H9 (cell line): ENCODE results near the gene HOXC10. TPM values are rescaled to one million over a fixed set of nuclear protein-coding genes. Genes with fewer than 3 reads are reported as not detected.
A peak's percentile ranks its signal among the peaks of the same experiment; 100 is the strongest.

Experiments
- DNase-seq: peaks from one replicate; pipeline ENCODE4 v3.0.0-alpha.2; 2017
- H2AFZ ChIP-seq: one replicate; pipeline ENCODE4 v1.6.1; 2013; ENCODE audit warnings: mild to moderate bottlenecking, low read length, control low read depth, moderate library complexity
- H2AK5ac ChIP-seq: 2 replicates; pipeline ENCODE4 v1.6.1; 2013; ENCODE audit warnings: low read length, control low read depth, mixed read lengths; ENCODE audit not compliant: insufficient read length
- H2BK120ac ChIP-seq: one replicate; pipeline ENCODE4 v1.6.1; 2013; ENCODE audit warnings: low read depth, mild to moderate bottlenecking, low read length, control low read depth, inconsistent platforms; ENCODE audit not compliant: poor library complexity, severe bottlenecking
- H2BK12ac ChIP-seq: 2 replicates; pipeline ENCODE4 v1.6.1; 2013; ENCODE audit warnings: low read length, control low read depth, mixed read lengths, low read depth; ENCODE audit not compliant: insufficient read length
- H2BK15ac ChIP-seq: 2 replicates; pipeline ENCODE4 v1.6.1; 2013; ENCODE audit warnings: low read depth, low read length, control low read depth
- H2BK20ac ChIP-seq: one replicate; pipeline ENCODE4 v1.6.1; 2013; ENCODE audit warnings: low read depth, mild to moderate bottlenecking, low read length, control low read depth, inconsistent platforms; ENCODE audit not compliant: poor library complexity, severe bottlenecking
- H2BK5ac ChIP-seq: 2 replicates; pipeline ENCODE4 v1.6.1; 2013; ENCODE audit warnings: low read length, control low read depth, mixed read lengths; ENCODE audit not compliant: insufficient read length
- H3K14ac ChIP-seq: 2 replicates; pipeline ENCODE4 v1.6.1; 2013; ENCODE audit warnings: low read length, control low read depth; ENCODE audit not compliant: insufficient read depth
- H3K18ac ChIP-seq: 2 replicates; pipeline ENCODE4 v1.6.1; 2013; ENCODE audit warnings: low read depth, mild to moderate bottlenecking, mixed read lengths, low read length, control low read depth; ENCODE audit not compliant: insufficient read length
- H3K23ac ChIP-seq: 2 replicates; pipeline ENCODE4 v1.6.1; 2013; ENCODE audit warnings: low read length, control low read depth, mixed read lengths, low read depth; ENCODE audit not compliant: insufficient read length
- H3K23me2 ChIP-seq: 2 replicates; pipeline ENCODE4 v1.6.1; 2013; ENCODE audit warnings: low read depth, mild to moderate bottlenecking, mixed read lengths, low read length, control low read depth; ENCODE audit not compliant: insufficient read length, poor library complexity, severe bottlenecking
- H3K27ac ChIP-seq: 2 replicates; pipeline ENCODE4 v1.5.1; 2013; ENCODE audit warnings: low read length, control low read depth, mixed read lengths, low read depth; ENCODE audit not compliant: insufficient read length
- H3K27me3 ChIP-seq: 2 replicates; pipeline ENCODE4 v1.6.1; 2013; ENCODE audit warnings: low read length, control low read depth, inconsistent platforms; ENCODE audit not compliant: insufficient read depth
- H3K4ac ChIP-seq: 2 replicates; pipeline ENCODE4 v1.6.1; 2013; ENCODE audit warnings: low read depth, mild to moderate bottlenecking, control low read depth, inconsistent platforms, low read length, moderate library complexity
- H3K4me1 ChIP-seq: 2 replicates; pipeline ENCODE4 v1.6.1; 2013; ENCODE audit warnings: low read length, control low read depth, inconsistent platforms; ENCODE audit not compliant: insufficient read depth
- H3K4me2 ChIP-seq: 2 replicates; pipeline ENCODE4 v1.6.1; 2013; ENCODE audit warnings: low read length, control low read depth, mixed read lengths; ENCODE audit not compliant: insufficient read length, insufficient read depth
- H3K56ac ChIP-seq: 2 replicates; pipeline ENCODE4 v1.6.1; 2013; ENCODE audit warnings: low read depth, mild to moderate bottlenecking, mixed read lengths, low read length, control low read depth; ENCODE audit not compliant: insufficient read length
- H3K79me1 ChIP-seq: 2 replicates; pipeline ENCODE4 v1.6.1; 2013; ENCODE audit warnings: low read depth, mild to moderate bottlenecking, moderate library complexity, low read length, control low read depth, inconsistent platforms; ENCODE audit not compliant: insufficient read depth, poor library complexity, severe bottlenecking
- H3K79me2 ChIP-seq: 2 replicates; pipeline ENCODE4 v1.6.1; 2013; ENCODE audit warnings: low read length, control low read depth, inconsistent platforms; ENCODE audit not compliant: insufficient read depth
- H3K9ac ChIP-seq: 2 replicates; pipeline ENCODE4 v1.6.1; 2013; ENCODE audit warnings: low read length, control low read depth, mixed read lengths; ENCODE audit not compliant: insufficient read length; ENCODE audit errors: extremely low read depth
- H3K9me3 ChIP-seq: one replicate; pipeline ENCODE4 v1.6.1; 2013; ENCODE audit warnings: low read depth, low read length, inconsistent platforms; ENCODE audit not compliant: control insufficient read depth
- H3T11ph ChIP-seq: one replicate; pipeline ENCODE4 v1.6.1; 2013; ENCODE audit warnings: mild to moderate bottlenecking, low read length, control low read depth, inconsistent platforms
- H4K20me1 ChIP-seq: one replicate; pipeline ENCODE4 v1.6.1; 2013; ENCODE audit not compliant: control insufficient read depth, insufficient read length, insufficient read depth
- H4K5ac ChIP-seq: 2 replicates; pipeline ENCODE4 v1.6.1; 2013; ENCODE audit warnings: low read depth, mild to moderate bottlenecking, mixed read lengths, low read length, control low read depth; ENCODE audit not compliant: insufficient read length
- H4K8ac ChIP-seq: replicated peaks from 2 replicates; pipeline ENCODE4 v1.6.1; 2013; ENCODE audit warnings: low read length, control low read depth, mixed read lengths, low read depth; ENCODE audit not compliant: insufficient read length
- H4K91ac ChIP-seq: 2 replicates; pipeline ENCODE4 v1.6.1; 2013; ENCODE audit warnings: low read depth, mild to moderate bottlenecking, moderate library complexity, mixed read lengths, low read length, control low read depth; ENCODE audit not compliant: insufficient read length
- H3K27ac Mint-ChIP-seq, 3 experiments: 2 replicates in 2 of 3; 3 replicates in 1 of 3; pipeline ENCODE4 v1.8.0; 2020 to 2021; ENCODE audit warnings: mixed read lengths in 3 of 3, mild to moderate bottlenecking in 1 of 3, moderate library complexity in 1 of 3
- H3K27me3 Mint-ChIP-seq: 2 replicates; pipeline ENCODE4 v1.8.0; 2021; ENCODE audit warnings: low read depth, mild to moderate bottlenecking, moderate library complexity, mixed read lengths
- H3K36me3 Mint-ChIP-seq, 3 experiments: 2 replicates in 2 of 3; 3 replicates in 1 of 3; pipeline ENCODE4 v1.8.0; 2020 to 2021; ENCODE audit warnings: low read depth in 3 of 3, mixed read lengths in 3 of 3; ENCODE audit not compliant: insufficient read depth in 1 of 3
- H3K4me1 Mint-ChIP-seq, 2 experiments: 2 replicates each; pipeline ENCODE4 v1.8.0; 2020; ENCODE audit warnings: mixed read lengths in 2 of 2
- H3K4me3 Mint-ChIP-seq, 2 experiments: 2 replicates in 1 of 2; 3 replicates in 1 of 2; pipeline ENCODE4 v1.8.0; 2020 to 2021; ENCODE audit warnings: mild to moderate bottlenecking in 2 of 2, mixed read lengths in 2 of 2, moderate library complexity in 1 of 2
- H3K9me3 Mint-ChIP-seq, 2 experiments: 2 replicates in 1 of 2; 3 replicates in 1 of 2; pipeline ENCODE4 v1.8.0; 2020; ENCODE audit warnings: mild to moderate bottlenecking in 2 of 2, mixed read lengths in 2 of 2, moderate library complexity in 1 of 2
- CTCF ChIP-seq: fragments of 200-600 bp; sonication (generic); conservative IDR thresholded peaks from 3 replicates; pipeline ENCODE4 v1.8.0; 2021; ENCODE audit warnings: antibody characterized with exemption, mild to moderate bottlenecking
- WGBS: extraction: QIAGEN DNeasy Blood & Tissue Kit; methylation state at CpG from one replicate; pipeline ENCODE4 v1.1.7; 2013; ENCODE audit warnings: missing lambda C conversion rate, low lambda C conversion rate, mixed read lengths; ENCODE audit not compliant: insufficient read length; ENCODE audit errors: extremely low coverage; 5-methylcytosine and 5-hydroxymethylcytosine counted together
- total RNA-seq: library from RNA; stranded (reverse); gene quantifications from 2 replicates; pipeline ENCODE4 v1.2.1, GENCODE V29; 2021

HOXC10 gene
- total RNA-seq, 1 experiment from 2014 or later, result not detected

- H3K4me1 Mint-ChIP-seq, result peaks cover 13 to 26% of the 10 kb centered on the region in 2 experiments
- no peak overlapping the region for H3K27ac Mint-ChIP-seq
- H3K4me3 Mint-ChIP-seq, result peak overlapping the region; percentile 38 to 77
Measured at GRCh38 chr12:54017027-54017788, 32.3 kb downstream of the HOXC10 start.

More at GRCh38 chr12:54017027-54017788, 32.3 kb downstream of the HOXC10 start:
- Histone ChIP-seq H2BK5ac (no peak overlapping the region), H3K9ac (no peak overlapping the region), H3K27me3 (peaks cover 93% of the 10 kb centered on the region), H4K8ac (no peak overlapping the region), H4K91ac (no peak overlapping the region), H2BK120ac (no peak overlapping the region), H3K4me2 (peak overlapping the region; percentile 77), H3K9me3 (no peaks in the 10 kb centered on the region), H4K5ac (no peak overlapping the region), H3K4ac (no peak overlapping the region), H3T11ph (no peak overlapping the region), H3K4me1 (no peaks in the 10 kb centered on the region), H3K27ac (no peak overlapping the region), H2BK20ac (no peak overlapping the region), H3K56ac (no peak overlapping the region), H2AK5ac (no peak overlapping the region), H3K23ac (no peak overlapping the region), H3K79me1 (no peaks in the 10 kb centered on the region), H2BK15ac (no peak overlapping the region), H3K18ac (no peak overlapping the region), H3K14ac (no peak overlapping the region), H4K20me1 (no peaks in the 10 kb centered on the region), H3K79me2 (no peaks in the 10 kb centered on the region), H3K23me2 (peaks cover 10% of the 10 kb centered on the region), H2AFZ (no peak overlapping the region), H2BK12ac (no peak overlapping the region)
- H3K27me3 Mint-ChIP-seq, result peaks cover 100% of the 10 kb centered on the region
- no peak for TF ChIP-seq CTCF
- no CpG with 5 or more reads among the region's 24 CpGs for WGBS
- H3K9me3 Mint-ChIP-seq, result peaks cover 0 to 2% of the 10 kb centered on the region in 2 experiments; a peak in 2 of 5 replicates
- H3K36me3 Mint-ChIP-seq, result no peaks in the 10 kb centered on the region
- DNase-seq, result peak; percentile 68
